Transverse colon (tissue), 4 donors: Measurements from ENCODE around the gene ITPR2.

Experiments used
- CTCF ChIP-seq, 5 experiments: fragments of 200-600 bp in 3 of 5; fragments of 450-650 bp in 2 of 5; sonication (generic) in 3 of 5; IDR thresholded peaks; 1 replicate in 2 of 5; 2 replicates in 3 of 5; pipeline ENCODE4 v1.5.1; 2016 to 2017; ENCODE audit warnings: antibody characterized with exemption in 5 of 5, inconsistent platforms in 3 of 5, mild to moderate bottlenecking in 2 of 5, moderate library complexity in 1 of 5
- EP300 ChIP-seq: sonication (generic); formaldehyde crosslinking; IDR thresholded peaks from one replicate; pipeline ENCODE4 v1.6.1; 2017; ENCODE audit warnings: antibody characterized with exemption, low read depth
- POLR2A ChIP-seq: fragments of 450-650 bp; IDR thresholded peaks from one replicate; pipeline ENCODE4 v1.6.1; 2016; ENCODE audit warnings: antibody characterized with exemption, mild to moderate bottlenecking, moderate library complexity
- POLR2AphosphoS5 ChIP-seq, 3 donors: sonication (generic); formaldehyde crosslinking; IDR thresholded peaks; one replicate each; pipeline ENCODE4 v1.6.1; 2016; ENCODE audit warnings: antibody characterized with exemption in 3 of 3

- TF ChIP-seq CTCF (IDR thresholded peaks at IDR 0.05) (no peak), POLR2A (no peak), POLR2AphosphoS5 (IDR thresholded peaks at IDR 0.05) (no peak), EP300 (no peak)
Measured at GRCh38 chr12:26711569-26711968, 121.4 kb downstream of the ITPR2 start.
